Endometrial microvascular endothelial cells (primary cell): ENCODE data around the gene NPSR1. TPM values are rescaled to one million over a fixed set of nuclear protein-coding genes. Genes with fewer than 3 reads are reported as not detected.
"Not testable (repeated sequence)": the region's sequence is repeated elsewhere in the genome, so short reads cannot be mapped to it uniquely, and the experiment has no call there.

Experiments
- in situ Hi-C: cut with HindIII; loops from 2 replicates; pipeline ENCODE4 v1.10.0; 2017; ENCODE audit warnings: low sequenced_read_pairs, low pct_unique_long_range_greater_than_20kb; ENCODE audit errors: inconsistent ontology term
- total RNA-seq: library from RNA; depleted of rRNA; stranded (reverse); fragments of >200 nt; gene quantifications from one replicate; pipeline ENCODE4 v1.2.3, GENCODE V29; 2015; ENCODE audit errors: inconsistent ontology term

The NPSR1 gene
- not detected for total RNA-seq

DNA sequence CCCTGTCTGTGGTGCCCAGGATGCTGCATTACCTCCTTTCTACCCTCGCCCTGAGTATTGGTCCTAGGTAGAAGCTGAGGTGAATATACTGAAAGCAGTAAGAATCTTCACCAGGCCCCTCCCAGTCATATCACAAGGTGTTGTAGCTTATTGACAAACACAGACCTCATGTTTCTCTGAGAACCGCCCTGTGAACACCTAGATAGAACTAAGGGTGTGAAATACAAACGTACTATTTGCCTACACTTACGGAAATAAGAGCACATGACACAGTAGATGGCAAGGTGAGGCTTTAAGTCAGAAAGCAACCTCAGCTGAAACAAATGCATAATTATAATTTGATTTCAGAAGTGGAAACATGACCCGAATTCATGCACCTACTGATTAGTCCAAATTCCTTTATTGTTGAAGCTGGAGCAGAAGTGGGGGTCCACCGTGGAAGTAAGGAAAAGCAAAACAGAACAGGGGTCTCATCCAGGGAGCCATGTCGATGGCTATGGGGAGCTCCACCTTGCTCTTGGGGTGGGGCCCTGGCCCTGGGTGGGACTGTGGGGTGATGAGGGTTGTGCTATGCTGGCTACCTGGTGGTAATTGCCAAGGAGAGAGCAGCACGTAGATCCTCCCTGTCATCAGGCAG, at the start of gene NPSR1:
Gene NPSR1, plus strand, starts transcription at position 587 of the 637 bp plus-strand sequence. CDS start 195 bp downstream, outside the sequence.
- in situ Hi-C loops: no loop called here

DNA sequence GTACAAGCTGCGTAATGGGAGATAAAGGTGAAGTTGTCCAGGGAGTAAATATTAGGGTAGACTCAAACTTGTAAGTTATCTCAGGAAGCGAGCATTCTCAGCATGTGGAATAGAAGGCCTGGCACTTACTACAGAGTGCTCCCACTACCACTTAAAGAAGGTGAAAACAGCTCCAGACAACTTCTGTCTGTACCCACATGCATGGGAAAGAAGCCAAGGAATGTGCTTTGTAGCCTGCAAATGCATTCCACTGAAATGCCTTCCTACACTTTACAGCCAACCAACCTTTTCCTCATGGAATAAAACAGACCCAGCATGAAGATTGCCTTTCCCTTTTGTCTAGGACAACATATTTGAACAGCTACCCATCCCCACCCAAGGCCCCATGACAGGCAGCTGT, 45.4 kb upstream of the NPSR1 start:
- in situ Hi-C loops: no loop called here

DNA sequence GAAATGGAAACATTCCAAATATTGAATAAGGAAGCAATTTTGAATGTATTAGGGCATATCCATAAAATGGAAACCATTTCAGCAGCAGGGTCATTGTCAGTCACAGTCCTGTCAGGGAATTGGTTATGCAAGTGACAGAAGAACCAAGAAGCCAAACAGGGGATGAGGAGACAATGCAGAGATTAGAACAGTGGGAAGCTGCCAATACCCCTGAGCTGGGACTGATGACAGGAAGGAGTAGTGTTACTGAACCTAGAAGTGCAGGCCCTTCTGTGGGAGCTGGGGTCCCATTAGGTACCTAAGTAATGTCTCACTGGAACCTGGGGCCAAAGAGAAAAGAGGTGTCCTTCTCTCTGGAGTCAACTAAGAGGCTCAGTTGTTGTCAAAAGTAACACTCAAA, 37.6 kb upstream of the NPSR1 start:
- in situ Hi-C loops: no loop called here

GRCh38 chr7:34622182-34622581, 35.8 kb upstream of the NPSR1 start:
- in situ Hi-C loops: no loop called here

- in situ Hi-C loops: no loop called here
Observed at GRCh38 chr7:34622771-34623250, 35.2 kb upstream of the NPSR1 start.

DNA sequence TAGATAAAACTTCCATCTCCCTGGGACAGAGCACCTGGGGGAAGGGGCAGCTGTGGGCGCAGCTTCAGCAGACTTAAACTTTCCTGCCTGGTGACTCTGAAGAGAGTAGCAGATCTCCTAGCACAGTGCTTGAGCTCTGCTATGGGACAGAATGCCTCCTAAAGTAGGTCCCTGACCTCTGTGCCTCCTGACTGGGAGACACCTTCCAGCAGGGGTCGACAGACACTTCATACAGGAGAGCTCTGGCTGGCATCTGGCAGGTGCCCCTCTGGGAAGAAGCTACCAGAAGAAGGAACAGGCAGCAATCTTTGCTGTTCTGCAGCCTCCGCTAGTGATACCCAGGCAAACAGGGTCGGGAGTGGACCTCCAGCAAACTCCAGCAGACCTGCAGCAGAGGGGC, 29.4 kb upstream of the NPSR1 start:
- in situ Hi-C loops: not testable (repeated sequence)

DNA sequence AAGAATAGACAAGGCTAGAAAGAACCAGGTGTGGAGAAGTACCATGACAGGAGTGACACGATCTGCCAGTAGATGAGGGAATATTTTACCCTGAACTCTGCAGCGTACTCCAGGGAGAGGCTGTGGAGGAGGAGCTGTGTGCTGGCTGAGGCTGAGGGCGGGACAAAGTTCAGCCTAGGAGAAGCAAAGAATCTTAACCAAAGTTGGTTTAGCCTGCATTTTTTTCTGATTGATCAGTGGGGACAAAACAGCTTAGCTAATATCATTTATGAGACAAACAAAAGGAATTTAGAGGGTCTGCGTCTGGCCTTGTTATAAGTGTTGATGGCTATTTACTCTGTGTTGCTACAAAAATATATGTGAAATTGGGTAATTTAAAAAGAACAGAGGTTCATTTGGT, 5.2 kb upstream of the NPSR1 start:
- in situ Hi-C loops: no loop called here

- in situ Hi-C loops: no loop called here
Observed at GRCh38 chr7:34653787-34654186, 4.2 kb upstream of the NPSR1 start.

DNA sequence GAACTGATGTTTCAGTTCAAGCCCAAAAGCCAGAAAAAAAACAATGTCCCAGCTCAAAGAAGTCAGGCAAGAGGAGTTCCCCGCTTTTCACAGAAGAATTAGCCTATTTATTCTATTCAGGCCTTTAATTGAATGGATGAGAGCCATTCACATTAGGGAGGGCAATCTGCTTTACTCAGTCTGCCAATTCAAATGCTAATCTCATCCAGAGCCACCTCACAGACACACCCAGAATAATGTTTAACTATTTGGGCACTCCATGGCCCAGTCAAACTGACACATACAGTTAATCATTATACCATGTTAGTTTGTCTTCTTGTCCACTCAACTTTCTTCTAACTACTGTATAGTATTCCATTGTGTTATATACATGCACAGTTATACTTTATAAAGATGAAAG, 2.6 kb upstream of the NPSR1 start:
- in situ Hi-C loops: no loop called here

GRCh38 chr7:34656041-34656440, 2.0 kb upstream of the NPSR1 start:
- in situ Hi-C loops: no loop called here

DNA sequence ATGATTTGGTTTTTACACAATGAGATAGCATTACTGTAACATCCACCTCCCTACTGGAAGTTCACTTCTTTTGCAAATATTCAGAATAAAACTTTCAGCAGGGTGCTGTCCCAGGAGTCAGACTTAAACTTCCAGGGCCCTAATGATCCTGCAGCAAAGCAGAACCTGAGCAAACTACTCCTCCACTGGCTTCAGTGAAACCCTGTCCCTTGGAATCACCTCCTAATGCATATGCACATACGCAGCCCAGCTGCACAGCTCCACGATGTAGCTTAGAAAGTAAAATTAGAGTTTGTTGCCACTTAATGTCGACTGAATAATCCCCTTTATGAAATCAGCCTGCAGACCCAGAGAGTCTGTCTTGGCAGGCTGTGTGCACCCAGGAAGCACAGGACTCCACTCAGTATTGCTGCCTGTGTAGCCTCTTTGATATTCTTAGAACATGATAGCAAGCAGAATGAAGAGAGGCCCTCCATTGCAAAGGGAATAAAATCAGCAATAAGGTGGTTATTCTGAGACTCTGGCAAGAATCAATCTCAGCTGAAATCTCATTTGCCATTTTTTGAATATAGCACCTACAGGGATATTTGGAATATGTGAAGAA, 1.6 kb downstream of the NPSR1 start:
- in situ Hi-C loops: no loop called here

DNA sequence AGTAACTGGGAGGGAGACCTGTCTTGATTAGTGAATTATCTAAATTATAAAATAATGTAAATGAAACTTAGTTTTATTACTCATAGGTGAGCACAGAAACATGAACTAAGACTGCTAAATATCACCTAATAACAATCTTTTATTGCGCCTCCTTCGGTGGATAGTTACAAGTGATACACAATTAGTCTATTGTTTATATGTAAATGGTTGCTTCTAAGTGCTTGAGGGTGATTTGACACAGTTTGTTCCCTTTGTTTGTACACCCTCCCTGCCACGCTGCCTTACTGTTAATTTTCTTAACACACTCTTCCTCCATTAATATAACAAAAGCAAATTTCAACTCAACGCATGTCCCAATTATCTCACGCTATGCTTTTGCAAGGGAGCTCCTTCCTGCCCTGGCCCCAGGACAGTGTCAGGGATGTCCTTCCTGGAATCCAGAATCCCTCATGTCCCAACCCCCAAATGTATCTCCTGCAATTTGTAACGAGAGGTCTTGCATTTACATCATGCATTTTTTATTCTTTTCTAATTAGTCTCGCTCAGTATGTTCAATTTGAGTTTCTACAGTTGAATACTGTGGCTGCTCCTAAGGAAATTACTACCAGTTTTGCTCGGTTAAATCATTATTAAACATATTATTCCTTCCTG, 4.2 kb downstream of the NPSR1 start:
- in situ Hi-C loops: no loop called here

GRCh38 chr7:34664755-34665154, 6.7 kb downstream of the NPSR1 start:
- in situ Hi-C loops: no loop called here

GRCh38 chr7:34672430-34672829, 14.4 kb downstream of the NPSR1 start:
- in situ Hi-C loops: no loop called here

DNA sequence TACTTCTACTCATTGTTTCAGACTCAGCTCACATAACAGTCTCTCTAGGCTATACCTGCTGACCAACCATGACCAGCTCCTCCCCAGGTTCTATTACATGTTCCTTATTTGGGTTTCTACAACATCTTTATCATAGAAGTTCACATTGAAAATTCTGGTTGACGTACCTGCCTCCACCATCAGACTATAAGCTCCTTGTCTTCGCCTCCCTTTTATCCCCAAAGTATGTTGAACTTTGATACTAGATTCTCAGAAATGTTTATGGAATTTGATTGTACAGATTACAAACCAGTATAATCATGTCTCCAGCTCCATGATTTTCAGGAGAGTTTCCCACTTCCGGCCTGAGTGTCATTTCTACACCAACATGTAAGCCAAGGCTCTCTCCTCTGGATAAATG, 15.0 kb downstream of the NPSR1 start:
- in situ Hi-C loops: no loop called here

DNA sequence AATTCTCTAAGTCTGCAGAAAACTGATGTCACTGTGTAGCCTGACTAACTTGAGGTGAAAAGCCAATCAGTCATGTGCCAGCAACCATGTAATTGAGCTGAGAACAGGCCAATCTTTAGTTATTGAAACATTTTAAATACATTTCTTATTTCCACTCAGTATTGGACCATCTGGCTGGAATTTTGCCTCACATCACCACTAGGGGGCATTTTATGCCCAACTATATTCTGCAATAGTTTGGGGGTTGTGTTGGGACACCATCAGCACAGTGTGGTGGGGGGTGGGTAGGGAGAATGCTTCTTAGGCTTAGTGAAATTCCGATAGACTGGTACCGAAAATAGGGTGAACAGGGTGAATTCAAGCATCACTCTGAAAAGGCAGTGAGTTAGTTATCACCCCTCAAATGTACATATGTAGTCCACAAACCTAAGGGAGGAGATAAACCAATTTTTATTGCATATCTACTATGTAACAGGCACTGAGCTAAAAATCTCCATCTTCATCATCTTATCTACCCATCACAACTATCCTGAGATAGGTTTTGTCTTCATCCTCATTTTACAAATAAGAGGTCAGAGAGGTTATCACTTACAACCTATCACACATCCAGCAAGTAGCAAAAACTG, 17.8 kb downstream of the NPSR1 start:
- in situ Hi-C loops: no loop called here

DNA sequence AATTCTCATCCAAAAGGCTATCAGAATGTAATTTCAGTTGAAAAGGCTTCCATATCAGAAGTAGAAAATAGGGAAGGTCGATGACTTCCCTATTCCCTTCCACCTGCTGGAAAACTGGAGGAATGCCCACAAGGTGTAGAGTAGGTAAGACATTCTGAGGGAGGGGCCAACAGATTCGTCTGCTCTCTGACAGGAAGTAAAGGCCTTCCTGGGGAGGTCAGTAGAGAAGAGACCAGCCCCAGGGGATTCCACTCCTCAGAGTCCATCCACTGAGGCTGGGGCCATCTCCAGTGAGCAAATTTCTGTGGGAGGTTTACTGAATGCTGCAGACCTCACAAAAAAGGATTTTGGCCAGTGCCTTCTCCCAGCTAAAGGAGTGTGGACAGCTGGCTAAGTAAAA, 19.5 kb downstream of the NPSR1 start:
- in situ Hi-C loops: no loop called here

DNA sequence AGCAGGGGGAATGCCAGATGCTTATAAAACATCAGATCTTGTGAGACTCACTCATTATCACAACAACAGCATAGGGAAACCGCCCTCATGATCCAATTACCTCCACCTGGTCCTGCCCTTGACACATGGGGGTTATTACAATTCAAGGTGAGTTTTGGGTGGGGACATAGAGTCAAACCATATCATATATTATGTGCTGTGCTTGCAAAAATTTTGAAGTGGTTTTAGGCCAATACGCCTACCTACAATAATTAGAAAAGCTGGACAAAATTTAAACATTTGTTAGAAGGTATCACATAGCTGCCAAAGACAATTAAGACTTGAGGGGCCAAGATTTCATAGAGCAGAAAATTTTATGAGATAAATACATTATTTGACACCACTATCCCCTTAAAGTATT, 29.5 kb downstream of the NPSR1 start:
- in situ Hi-C loops: no loop called here

DNA sequence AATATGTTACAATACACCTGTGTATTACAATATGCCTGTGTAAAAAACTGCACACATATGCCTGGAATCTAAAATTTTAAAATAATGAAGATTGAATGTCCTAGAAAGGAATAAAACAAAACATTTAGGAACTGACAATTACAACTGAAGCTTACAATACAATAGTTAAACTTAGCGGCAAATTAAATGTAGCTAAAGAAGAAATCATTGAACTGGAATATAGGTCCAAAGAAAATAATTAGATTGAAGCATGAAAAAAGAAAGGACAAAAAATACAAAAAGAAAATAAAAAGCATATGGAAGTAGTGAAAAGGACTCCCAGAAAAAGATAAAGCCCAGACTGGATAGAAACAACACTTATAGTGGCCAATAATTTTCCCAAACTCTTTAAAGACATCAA, 38.4 kb downstream of the NPSR1 start:
- in situ Hi-C loops: no loop called here

DNA sequence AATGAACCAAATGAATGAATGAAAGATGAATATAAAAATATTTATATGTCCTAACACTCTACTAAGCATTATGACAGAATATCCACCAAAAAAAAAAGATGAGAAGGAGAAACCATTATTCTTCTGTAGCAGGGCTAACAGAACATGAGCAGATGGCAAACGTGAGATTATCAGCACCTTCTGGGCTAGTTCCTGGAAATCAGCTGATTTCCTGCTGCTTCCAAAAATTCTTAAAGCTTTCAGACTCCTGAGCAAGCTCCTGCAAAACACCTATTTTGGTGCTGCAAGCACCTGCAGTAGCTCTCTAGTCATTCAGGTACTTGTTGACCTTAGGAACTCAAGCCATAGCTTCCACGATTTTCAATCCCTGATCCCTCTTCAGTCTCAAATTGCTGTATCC, 51.8 kb downstream of the NPSR1 start:
- in situ Hi-C loops: no loop called here
